Activated naive CD8-positive, alpha-beta T cell treated with anti-CD3 and anti-CD28 coated beads, Interleukin-2, amount 50 U/mL, for 24 hours (primary cell): ENCODE data around the gene EPB41L5.
"Not testable (repeated sequence)": the region's sequence is repeated elsewhere in the genome, so short reads cannot be mapped to it uniquely, and the experiment has no call there.

Source experiments
- ATAC-seq: fragments of 150-1000 bp; cut with Tn5 transposase; one replicate; pipeline ENCODE4 v1.10.0; 2021
- DNase-seq: peaks from one replicate; pipeline ENCODE4 v3.0.0; 2021
- H3K27ac Mint-ChIP-seq: one replicate; pipeline ENCODE4 v1.8.0; 2021; ENCODE audit warnings: mild to moderate bottlenecking, mixed read lengths
- H3K27me3 Mint-ChIP-seq: one replicate; pipeline ENCODE4 v1.8.0; 2021; ENCODE audit warnings: mixed read lengths
- H3K36me3 Mint-ChIP-seq: one replicate; pipeline ENCODE4 v1.8.0; 2021; ENCODE audit warnings: low read depth, mixed read lengths
- H3K4me1 Mint-ChIP-seq: one replicate; pipeline ENCODE4 v1.8.0; 2021; ENCODE audit warnings: mixed read lengths
- H3K4me3 Mint-ChIP-seq: one replicate; pipeline ENCODE4 v1.8.0; 2021; ENCODE audit warnings: mild to moderate bottlenecking, moderate library complexity, mixed read lengths
- H3K9me3 Mint-ChIP-seq: one replicate; pipeline ENCODE4 v1.8.0; 2021; ENCODE audit warnings: mixed read lengths

EPB41L5 gene

GRCh38 chr2:120103723-120104467 lies 91.0 kb downstream of the EPB41L5 start:
- peaks cover 3% of the 10 kb centered on the region for H3K4me1 Mint-ChIP-seq
- H3K27me3 Mint-ChIP-seq, result no peaks in the 10 kb centered on the region
- H3K9me3 Mint-ChIP-seq, result peaks cover 4% of the 10 kb centered on the region
- ATAC-seq, result no peak
- H3K36me3 Mint-ChIP-seq, result peaks cover 8% of the 10 kb centered on the region
- H3K27ac Mint-ChIP-seq, result no peak overlapping the region
- H3K4me3 Mint-ChIP-seq, result no peak overlapping the region
- DNase-seq, result no peak

GRCh38 chr2:120104772-120105171 lies 91.9 kb downstream of the EPB41L5 start:
- no peak for ATAC-seq
- Mint-ChIP-seq H3K4me1 (peaks cover 12% of the 10 kb centered on the region), H3K36me3 (peaks cover 13% of the 10 kb centered on the region), H3K27ac (no peak overlapping the region), H3K4me3 (no peak overlapping the region), H3K9me3 (peaks cover 13% of the 10 kb centered on the region), H3K27me3 (no peaks in the 10 kb centered on the region)
- no peak for DNase-seq

- Mint-ChIP-seq H3K27ac (no peak overlapping the region), H3K4me1 (peaks cover 18% of the 10 kb centered on the region), H3K9me3 (peaks cover 13% of the 10 kb centered on the region), H3K27me3 (no peaks in the 10 kb centered on the region), H3K36me3 (peaks cover 13% of the 10 kb centered on the region), H3K4me3 (no peak overlapping the region)
- no peak for DNase-seq
- no peak for ATAC-seq
Measured at GRCh38 chr2:120105360-120105759, 92.5 kb downstream of the EPB41L5 start.

- DNase-seq (no peak), ATAC-seq (no peak)
- Mint-ChIP-seq H3K27me3 (no peaks in the 10 kb centered on the region), H3K36me3 (peaks cover 13% of the 10 kb centered on the region), H3K9me3 (peaks cover 13% of the 10 kb centered on the region), H3K27ac (no peak overlapping the region), H3K4me3 (no peak overlapping the region), H3K4me1 (peaks cover 18% of the 10 kb centered on the region)
Measured at GRCh38 chr2:120108049-120108448, 95.2 kb downstream of the EPB41L5 start.

- ATAC-seq, result no peak
- Mint-ChIP-seq H3K4me3 (no peak overlapping the region), H3K4me1 (peaks cover 18% of the 10 kb centered on the region), H3K9me3 (peaks cover 13% of the 10 kb centered on the region), H3K27me3 (no peaks in the 10 kb centered on the region), H3K36me3 (peaks cover 13% of the 10 kb centered on the region), H3K27ac (peak overlapping the region; percentile 85)
- DNase-seq, result no peak
Measured at GRCh38 chr2:120108749-120109148, 95.9 kb downstream of the EPB41L5 start.

- DNase-seq (no peak), ATAC-seq (peak; percentile 61)
- Mint-ChIP-seq H3K36me3 (peaks cover 8% of the 10 kb centered on the region), H3K4me3 (peak overlapping the region; percentile 36), H3K27me3 (no peaks in the 10 kb centered on the region), H3K9me3 (peaks cover 13% of the 10 kb centered on the region), H3K27ac (peak overlapping the region; percentile 85), H3K4me1 (peaks cover 18% of the 10 kb centered on the region)
Measured at GRCh38 chr2:120109186-120110061, 96.5 kb downstream of the EPB41L5 start.

GRCh38 chr2:120110062-120110362 lies 97.1 kb downstream of the EPB41L5 start:
- DNase-seq (no peak), ATAC-seq (no peak)
- Mint-ChIP-seq H3K4me1 (peaks cover 18% of the 10 kb centered on the region), H3K27me3 (no peaks in the 10 kb centered on the region), H3K36me3 (peaks cover 8% of the 10 kb centered on the region), H3K9me3 (peaks cover 13% of the 10 kb centered on the region), H3K27ac (no peak overlapping the region), H3K4me3 (no peak overlapping the region)

GRCh38 chr2:120110507-120110906 lies 97.6 kb downstream of the EPB41L5 start:
- H3K27me3 Mint-ChIP-seq, result no peaks in the 10 kb centered on the region
- no peak overlapping the region for H3K27ac Mint-ChIP-seq
- H3K4me3 Mint-ChIP-seq, result no peak overlapping the region
- no peak for DNase-seq
- peaks cover 8% of the 10 kb centered on the region for H3K36me3 Mint-ChIP-seq
- peaks cover 13% of the 10 kb centered on the region for H3K9me3 Mint-ChIP-seq
- ATAC-seq, result no peak
- peaks cover 18% of the 10 kb centered on the region for H3K4me1 Mint-ChIP-seq

GRCh38 chr2:120111193-120111592 lies 98.3 kb downstream of the EPB41L5 start:
- H3K36me3 Mint-ChIP-seq, result peaks cover 6% of the 10 kb centered on the region
- H3K9me3 Mint-ChIP-seq, result peaks cover 13% of the 10 kb centered on the region
- H3K4me3 Mint-ChIP-seq, result no peak overlapping the region
- no peak for ATAC-seq
- no peak for DNase-seq
- H3K27ac Mint-ChIP-seq, result no peak overlapping the region
- peaks cover 18% of the 10 kb centered on the region for H3K4me1 Mint-ChIP-seq
- no peaks in the 10 kb centered on the region for H3K27me3 Mint-ChIP-seq

GRCh38 chr2:120118018-120118417 lies 105.1 kb downstream of the EPB41L5 start:
- Mint-ChIP-seq H3K4me3 (no peak overlapping the region), H3K9me3 (peaks cover 9% of the 10 kb centered on the region), H3K27me3 (no peaks in the 10 kb centered on the region)

GRCh38 chr2:120118471-120118870 lies 105.6 kb downstream of the EPB41L5 start:
- no peaks in the 10 kb centered on the region for H3K4me1 Mint-ChIP-seq
- peaks cover 4% of the 10 kb centered on the region for H3K36me3 Mint-ChIP-seq
- no peak for DNase-seq
- H3K4me3 Mint-ChIP-seq, result no peak overlapping the region
- H3K27ac Mint-ChIP-seq, result no peak overlapping the region
- no peak for ATAC-seq
- H3K9me3 Mint-ChIP-seq, result peaks cover 9% of the 10 kb centered on the region
- no peaks in the 10 kb centered on the region for H3K27me3 Mint-ChIP-seq

More at GRCh38 chr2:120118018-120118417, 105.1 kb downstream of the EPB41L5 start:
- H3K36me3 Mint-ChIP-seq, result peaks cover 4% of the 10 kb centered on the region
- ATAC-seq, result no peak
- no peak overlapping the region for H3K27ac Mint-ChIP-seq
- DNase-seq, result no peak
- H3K4me1 Mint-ChIP-seq, result no peaks in the 10 kb centered on the region

- not testable (repeated sequence) for H3K36me3 Mint-ChIP-seq, DNase-seq
Measured at GRCh38 chr2:120121337-120121736, 108.5 kb downstream of the EPB41L5 start.

GRCh38 chr2:120123090-120123489 lies 110.2 kb downstream of the EPB41L5 start:
- no peaks in the 10 kb centered on the region for H3K4me1 Mint-ChIP-seq
- DNase-seq, result no peak
- peaks cover 4% of the 10 kb centered on the region for H3K36me3 Mint-ChIP-seq
- no peaks in the 10 kb centered on the region for H3K27me3 Mint-ChIP-seq
- peaks cover 9% of the 10 kb centered on the region for H3K9me3 Mint-ChIP-seq
- H3K27ac Mint-ChIP-seq, result no peak overlapping the region
- no peak for ATAC-seq
- H3K4me3 Mint-ChIP-seq, result no peak overlapping the region

More at GRCh38 chr2:120121337-120121736, 108.5 kb downstream of the EPB41L5 start:
- not testable (repeated sequence) for H3K27ac Mint-ChIP-seq, H3K4me3 Mint-ChIP-seq, H3K4me1 Mint-ChIP-seq, ATAC-seq, H3K9me3 Mint-ChIP-seq, H3K27me3 Mint-ChIP-seq

GRCh38 chr2:120125195-120125594 lies 112.3 kb downstream of the EPB41L5 start:
- no peaks in the 10 kb centered on the region for H3K27me3 Mint-ChIP-seq

GRCh38 chr2:120128216-120128615 lies 115.3 kb downstream of the EPB41L5 start:
- ATAC-seq (no peak), DNase-seq (no peak)
- Mint-ChIP-seq H3K27me3 (no peaks in the 10 kb centered on the region), H3K4me3 (no peak overlapping the region), H3K27ac (no peak overlapping the region), H3K9me3 (no peaks in the 10 kb centered on the region), H3K36me3 (peaks cover 5% of the 10 kb centered on the region), H3K4me1 (no peaks in the 10 kb centered on the region)

More at GRCh38 chr2:120125195-120125594, 112.3 kb downstream of the EPB41L5 start:
- Mint-ChIP-seq H3K4me3 (no peak overlapping the region), H3K9me3 (no peaks in the 10 kb centered on the region), H3K4me1 (no peaks in the 10 kb centered on the region), H3K36me3 (no peaks in the 10 kb centered on the region), H3K27ac (no peak overlapping the region)
- ATAC-seq, result no peak
- DNase-seq, result no peak
